NCI-H2171 treated with DMSO at 0.1 percent for 48 hours (cell line): Measurements from ENCODE around the gene PTAFR.

Experiments used
- DNase-seq: peaks from one replicate; lab custom pipeline; 2025; lab: John Stamatoyannopoulos, UW

PTAFR gene

DNA sequence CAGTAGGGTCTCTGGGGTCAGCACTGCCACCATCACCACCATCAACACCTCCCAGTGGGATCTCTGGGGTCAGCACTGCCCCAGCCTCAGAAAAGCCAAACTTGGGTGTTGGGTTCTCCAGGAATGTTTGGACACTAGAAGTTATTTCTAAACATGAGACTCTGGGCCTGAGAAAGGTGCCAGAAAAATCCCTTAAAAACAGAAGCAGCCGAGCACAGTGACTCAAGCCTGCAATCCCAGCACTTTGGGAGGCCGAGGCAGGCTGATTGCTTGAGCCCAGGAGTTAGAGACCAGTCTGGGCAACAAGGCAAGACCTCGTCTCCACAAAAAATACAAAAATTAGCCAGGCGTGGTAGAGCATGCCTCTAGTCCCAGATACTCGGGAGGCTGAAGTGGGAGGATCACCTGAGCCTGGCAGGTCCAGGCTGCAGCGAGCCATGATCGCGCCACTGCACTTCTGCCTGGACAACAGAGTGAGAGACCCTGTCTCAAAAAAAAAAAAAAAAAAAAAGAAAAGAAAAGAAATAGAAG, 470 bp downstream of the PTAFR start:
- DNase-seq = no peak

GRCh38 chr1:28173980-28174297, 2.6 kb downstream of the PTAFR start:
- no peak for DNase-seq

DNA sequence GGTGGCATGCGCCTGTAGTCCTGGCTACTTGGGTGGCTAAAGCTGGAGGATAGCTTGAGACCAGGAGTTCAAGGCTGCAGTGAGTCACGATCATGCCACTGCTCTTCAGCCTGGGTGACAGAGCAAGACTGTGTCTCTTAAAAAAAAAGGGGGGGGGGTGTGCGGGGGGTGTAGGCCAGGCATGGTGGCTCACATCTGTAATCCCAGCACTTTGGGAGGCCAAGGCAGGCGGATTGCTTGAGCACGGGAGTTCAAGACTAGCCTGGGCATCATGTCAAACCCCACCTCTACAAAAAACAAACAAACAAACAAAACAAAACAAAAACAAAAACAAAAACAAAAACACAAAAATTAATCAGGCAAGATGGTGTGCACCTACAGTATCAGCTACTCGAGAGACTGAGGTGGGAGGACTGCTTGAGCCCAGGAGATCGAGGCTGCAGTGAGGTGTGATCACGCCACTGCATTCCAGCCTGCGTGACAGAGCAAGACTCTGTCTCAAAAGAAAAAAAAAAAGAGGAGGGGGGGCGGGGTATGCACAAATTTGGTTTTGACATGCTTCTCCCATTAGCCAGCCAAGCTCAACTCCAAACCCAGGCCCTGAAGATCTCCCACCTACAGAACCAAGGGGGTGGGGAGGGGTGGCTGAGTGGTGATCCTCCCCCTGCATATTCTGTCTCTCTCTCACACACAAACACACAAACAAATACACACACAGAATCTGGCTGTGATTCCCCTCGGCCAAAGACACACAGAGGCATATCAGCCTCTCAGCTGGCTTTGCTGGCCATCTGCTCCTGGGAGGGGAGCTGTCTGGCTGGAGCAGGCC, 3.1 kb downstream of the PTAFR start:
- no peak for DNase-seq

- DNase-seq = no peak
Measured at GRCh38 chr1:28172713-28173150, 3.8 kb downstream of the PTAFR start.

DNA sequence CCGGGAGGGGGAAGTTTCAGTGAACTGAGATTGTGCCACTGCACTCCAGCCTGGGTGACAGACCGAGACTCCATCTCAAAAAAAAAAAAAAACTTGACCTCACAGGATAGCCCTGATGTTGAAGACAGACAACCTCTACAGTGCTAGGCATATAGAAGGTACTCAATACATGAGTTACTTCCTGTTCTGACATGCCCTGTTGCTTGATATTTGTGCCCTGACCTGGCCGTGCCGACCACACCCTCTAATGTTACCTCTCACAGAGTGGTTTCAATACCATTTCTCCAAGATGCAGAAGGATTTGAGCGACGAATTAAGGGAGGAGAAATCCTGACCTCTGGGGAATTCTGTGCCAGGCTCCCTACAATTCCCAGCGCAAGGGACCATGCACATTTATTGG, 5.2 kb downstream of the PTAFR start:
- no peak for DNase-seq

GRCh38 chr1:28170001-28170596, 6.4 kb downstream of the PTAFR start:
- no peak for DNase-seq

DNA sequence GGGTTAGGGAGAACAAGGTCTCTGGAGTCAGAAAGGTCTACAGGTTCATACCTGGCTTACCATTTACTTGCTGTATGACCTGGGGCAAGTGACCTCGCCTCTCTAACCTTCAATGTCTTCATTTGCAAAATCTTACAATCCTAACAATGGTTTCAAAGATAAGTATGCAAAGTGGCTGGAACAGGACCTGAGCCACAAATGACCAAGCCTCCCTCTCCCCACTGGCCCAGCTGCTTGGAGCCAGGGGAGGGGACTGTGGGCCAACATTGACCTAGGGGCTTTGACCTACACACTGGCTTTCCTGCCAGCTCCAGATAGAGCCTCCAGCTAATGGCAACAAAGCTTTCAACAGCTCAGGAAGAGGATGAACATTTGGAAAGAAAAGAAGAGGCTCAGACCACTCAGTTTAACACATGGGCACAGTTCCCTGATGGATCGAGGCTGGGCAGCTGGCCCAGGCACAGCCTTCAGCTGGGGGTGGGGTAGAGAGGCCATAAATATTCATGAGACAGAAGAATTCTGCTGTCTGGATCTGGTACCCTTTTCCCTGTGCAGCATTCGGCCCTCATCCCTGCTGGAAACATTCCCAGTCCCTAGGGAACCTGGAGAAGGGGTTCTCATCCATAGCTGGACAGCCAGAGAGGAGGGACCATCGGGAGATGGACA, 12.9 kb downstream of the PTAFR start:
- no peak for DNase-seq

GRCh38 chr1:28162151-28162550, 14.3 kb downstream of the PTAFR start:
- no peak for DNase-seq

GRCh38 chr1:28161751-28162150, 14.7 kb downstream of the PTAFR start:
- DNase-seq = peak; percentile 69

GRCh38 chr1:28160782-28161266, 15.7 kb downstream of the PTAFR start:
- no peak for DNase-seq

DNA sequence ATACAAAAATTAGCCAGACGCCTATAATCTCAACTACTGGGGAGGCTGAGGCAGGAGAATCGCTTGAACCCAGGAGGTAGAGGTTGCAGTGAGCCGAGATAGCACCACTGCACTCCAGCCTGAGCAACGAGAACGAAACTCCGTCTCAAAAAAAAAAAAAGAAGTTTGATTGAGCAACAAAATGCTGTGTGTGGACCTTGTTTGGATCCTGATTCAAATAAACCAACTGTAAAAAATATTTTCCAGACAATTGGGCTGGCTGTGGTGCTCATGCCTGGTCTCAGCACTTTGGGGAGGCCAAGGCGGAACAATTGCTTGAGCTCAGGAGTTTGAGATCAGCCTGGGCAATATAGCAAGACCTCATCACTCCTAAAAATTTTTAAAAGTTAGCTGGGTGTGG, 16.8 kb downstream of the PTAFR start:
- DNase-seq = no peak

DNA sequence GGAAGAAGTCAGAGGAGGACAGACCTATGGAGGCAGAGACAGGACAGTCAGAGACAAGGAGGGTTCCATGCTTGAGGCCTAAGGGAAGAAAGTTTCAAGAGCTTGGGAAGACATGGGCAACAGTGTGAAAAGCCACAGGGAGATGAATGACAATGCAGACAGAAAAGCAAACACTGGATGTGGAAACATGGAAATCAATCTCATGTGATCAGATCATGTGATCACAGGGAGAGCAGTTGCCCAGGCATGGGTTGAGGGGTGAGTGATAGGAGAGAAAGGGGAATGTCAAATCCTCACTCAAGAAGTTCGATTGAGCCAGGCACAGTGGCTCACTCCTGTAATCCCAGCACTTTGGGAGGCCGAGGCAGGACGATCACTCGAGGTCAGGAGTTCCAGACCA, 17.2 kb downstream of the PTAFR start:
- no peak for DNase-seq

DNA sequence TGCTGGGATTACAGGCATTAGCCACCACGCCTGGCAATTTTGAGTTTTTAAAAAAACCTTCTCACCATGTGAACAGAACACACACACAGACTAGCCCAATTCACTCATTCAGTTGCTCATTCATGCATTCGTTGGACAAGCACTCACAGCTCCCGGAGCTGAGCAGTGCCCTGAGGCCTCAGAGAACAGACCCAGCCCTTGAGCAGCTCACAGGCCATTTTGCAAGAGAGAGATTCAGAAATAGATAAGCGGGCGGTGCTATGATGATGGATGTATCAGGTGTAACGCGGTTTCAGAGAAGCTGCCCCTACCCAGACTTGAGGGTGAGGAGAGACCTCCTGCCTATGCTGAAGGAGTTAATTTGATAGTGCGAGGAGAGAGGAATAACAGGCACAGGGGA, 18.6 kb downstream of the PTAFR start:
- no peak for DNase-seq

GRCh38 chr1:28156821-28157220, 19.7 kb downstream of the PTAFR start:
- no peak for DNase-seq

GRCh38 chr1:28155628-28156027, 20.9 kb downstream of the PTAFR start:
- no peak for DNase-seq

DNA sequence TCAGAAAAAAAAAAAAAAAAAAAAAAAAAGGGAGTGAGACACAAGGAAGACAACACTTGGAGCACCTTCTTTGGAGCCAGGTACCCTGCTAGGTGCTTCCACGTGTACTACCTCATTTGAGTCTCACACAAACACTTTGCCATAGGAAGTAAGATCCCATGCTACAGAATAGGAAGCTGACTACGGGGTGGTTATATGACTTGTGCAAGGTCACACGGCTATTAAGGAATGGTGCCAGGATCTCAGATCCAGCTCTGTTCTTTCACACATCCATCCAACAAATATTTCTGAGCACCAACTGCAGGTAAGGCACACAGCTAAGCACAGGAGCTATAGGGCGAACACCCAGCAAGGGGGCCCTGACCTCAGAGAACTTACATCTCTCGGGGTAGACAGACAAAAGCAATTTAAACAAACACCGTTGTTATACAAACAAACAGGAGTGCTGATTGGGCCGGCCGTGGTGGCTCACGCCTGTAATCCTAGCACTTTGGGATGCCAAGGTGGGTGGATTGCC, 22.4 kb downstream of the PTAFR start:
- no peak for DNase-seq

GRCh38 chr1:28150125-28150780, 26.2 kb downstream of the PTAFR start:
- no peak for DNase-seq

DNA sequence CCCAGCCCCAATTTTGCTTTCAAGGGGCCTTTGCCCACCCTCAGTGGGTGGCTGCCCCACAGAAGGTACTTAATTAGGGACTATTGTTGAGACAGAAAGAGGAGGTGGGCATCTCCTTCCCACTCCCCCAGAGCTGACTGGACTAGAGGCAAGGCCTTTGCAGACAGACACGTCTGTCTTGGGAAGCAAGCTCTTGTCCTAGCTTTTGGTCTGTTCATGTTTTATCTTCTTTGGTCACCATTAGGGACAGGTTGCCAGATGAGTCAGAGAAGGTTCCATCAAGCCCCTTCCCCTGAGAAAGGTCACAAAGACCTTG, 27.7 kb downstream of the PTAFR start:
- no peak for DNase-seq

DNA sequence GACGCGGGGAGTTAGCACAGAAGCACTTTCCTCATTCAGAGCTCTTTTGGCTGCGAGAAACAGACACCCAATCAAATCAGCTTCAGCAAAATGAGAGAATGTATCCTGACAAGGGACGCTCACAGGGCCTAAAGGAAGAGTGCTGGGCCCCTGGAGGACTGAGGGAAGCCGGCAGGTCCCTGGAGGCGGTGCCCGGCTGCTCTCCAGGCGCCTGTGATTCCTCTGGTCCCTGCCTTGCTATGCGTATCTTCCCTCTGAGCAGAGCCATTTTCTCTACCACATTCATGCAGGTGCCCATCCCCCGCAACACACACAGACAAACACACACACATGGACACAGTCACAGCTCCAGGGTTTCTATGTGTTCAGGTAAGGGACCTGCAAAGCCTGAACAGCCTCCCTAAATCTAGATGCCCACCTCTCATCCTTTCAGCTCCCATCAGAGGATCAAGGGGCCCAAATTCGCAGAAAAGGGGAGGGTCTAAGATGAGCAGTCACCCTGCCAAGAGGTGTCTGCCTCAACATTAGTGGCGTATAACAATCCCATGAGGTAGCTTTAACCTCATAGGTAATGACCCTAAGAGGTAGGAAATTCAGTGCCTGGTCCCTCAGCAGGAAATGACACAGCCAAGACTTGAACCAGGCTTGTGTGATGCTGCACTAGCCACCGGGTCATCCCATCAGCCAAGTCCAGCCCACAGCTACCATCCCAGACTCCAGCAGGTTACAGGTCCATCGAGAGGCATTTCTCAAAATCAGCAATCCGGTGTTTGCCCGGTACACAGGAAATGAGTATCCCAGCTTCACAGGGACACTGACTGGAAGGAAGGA, 29.0 kb downstream of the PTAFR start:
- no peak for DNase-seq

DNA sequence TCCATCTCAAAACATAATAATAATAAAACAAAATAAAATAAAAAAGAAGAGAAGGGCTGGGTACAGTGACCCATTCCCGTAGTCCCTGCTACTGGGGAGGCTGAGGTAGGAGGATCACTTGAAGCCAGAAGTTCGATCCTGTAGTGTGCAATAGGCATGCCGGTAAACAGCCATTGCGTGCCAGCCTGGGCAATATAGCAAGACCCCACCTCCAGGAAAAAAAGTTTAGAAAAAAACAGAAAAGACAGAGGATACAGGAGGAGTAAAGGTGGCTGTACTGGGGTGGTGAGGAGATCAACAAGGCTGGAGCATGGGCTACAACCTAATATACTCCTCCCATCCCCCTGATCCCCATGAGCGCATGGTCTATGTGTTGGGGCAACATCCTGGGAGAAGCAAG, 30.8 kb downstream of the PTAFR start:
- no peak for DNase-seq
